T-helper 1 cell (primary cell): ENCODE measurements around the gene PSMD6.

Experiments used
- DNase-seq, 5 donors: peaks; one replicate each; pipeline ENCODE4 v3.0.0-alpha.2; 2012 to 2020
- total RNA-seq, 4 donors: gene quantifications; one replicate each; lab custom pipeline; 2026; lab: John Stamatoyannopoulos, UW

PSMD6 gene
- 74.2 to 103 (median 85.0) reads per million in 4 donors for total RNA-seq

DNA sequence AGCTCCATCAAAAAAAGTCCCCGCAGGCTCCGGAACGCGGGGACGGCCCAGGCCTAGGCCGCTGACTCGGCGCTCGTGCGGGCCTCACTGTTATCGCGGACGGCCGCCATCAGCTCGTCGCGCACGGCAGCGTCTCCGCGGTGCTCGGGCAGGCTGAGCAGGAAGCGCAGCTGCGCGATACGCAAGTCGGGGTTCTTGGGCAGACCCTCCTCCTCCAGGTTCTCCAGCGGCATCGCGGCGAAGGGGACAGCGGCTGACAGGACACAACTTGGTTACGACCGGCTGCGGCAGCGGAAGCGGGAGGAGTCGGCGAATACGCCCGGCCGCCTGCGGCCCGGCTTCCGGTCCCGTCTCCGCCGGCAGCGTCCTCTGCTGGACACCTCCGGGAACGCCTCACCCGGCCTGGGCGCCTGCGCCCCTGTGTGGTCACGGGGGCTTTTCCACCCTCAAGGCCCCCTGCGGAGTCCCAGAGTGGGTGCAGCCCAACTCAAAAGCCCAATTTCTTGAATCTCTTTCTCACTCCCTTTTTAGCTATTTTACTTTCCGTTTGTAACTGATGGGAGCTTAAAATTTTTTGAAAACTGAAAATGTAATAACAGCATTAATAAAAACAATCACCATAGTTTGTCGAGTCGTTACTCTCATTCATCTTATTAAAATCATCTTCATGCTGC is at the start of gene PSMD6:
Gene PSMD6, minus strand, starts transcription at position 308 of the 674 bp plus-strand sequence. Its CDS starts 75 bp downstream, at position 233.
- DNase-seq: peak; percentile 80 to 90 (median 86)

DNA sequence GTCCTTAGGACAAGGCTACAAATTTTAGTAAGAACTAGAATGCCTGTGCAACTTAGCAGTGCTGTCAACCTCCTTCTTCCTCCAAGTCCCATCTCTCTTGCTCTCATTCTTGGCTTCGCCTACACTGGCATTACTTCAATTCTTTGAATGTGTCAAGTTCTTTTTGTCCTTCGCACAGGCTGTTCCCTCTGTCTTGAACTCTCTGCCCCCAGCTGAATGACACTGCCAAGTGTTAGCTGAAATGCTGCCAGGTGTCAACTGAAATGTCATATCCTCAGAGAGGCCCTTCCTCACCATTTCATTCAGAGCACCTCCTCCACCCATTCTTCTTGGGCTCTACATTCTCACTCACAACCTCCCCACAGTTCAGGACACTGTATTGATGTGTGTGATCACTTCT is 48.8 kb upstream of the PSMD6 start:
- no peak for DNase-seq

DNA sequence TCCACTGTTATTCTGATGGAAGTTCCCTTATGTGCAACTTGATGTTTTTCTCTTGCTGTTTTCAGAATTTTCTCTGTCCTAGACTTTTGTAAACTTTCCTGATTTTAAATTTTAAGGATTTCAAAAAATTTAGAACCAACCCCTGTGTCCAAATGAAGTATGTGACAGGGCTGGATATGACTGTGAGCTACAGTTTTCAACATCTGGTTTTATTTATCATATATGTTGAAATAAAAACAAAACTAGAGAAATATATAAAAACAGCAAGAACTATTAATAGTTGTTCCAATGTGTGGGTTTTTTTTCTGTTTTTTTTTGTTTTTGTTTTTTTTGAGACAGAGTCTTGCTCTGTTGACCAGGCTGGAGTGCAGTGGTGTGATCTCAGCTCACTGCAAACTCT is 47.4 kb upstream of the PSMD6 start:
- no peak for DNase-seq

DNA sequence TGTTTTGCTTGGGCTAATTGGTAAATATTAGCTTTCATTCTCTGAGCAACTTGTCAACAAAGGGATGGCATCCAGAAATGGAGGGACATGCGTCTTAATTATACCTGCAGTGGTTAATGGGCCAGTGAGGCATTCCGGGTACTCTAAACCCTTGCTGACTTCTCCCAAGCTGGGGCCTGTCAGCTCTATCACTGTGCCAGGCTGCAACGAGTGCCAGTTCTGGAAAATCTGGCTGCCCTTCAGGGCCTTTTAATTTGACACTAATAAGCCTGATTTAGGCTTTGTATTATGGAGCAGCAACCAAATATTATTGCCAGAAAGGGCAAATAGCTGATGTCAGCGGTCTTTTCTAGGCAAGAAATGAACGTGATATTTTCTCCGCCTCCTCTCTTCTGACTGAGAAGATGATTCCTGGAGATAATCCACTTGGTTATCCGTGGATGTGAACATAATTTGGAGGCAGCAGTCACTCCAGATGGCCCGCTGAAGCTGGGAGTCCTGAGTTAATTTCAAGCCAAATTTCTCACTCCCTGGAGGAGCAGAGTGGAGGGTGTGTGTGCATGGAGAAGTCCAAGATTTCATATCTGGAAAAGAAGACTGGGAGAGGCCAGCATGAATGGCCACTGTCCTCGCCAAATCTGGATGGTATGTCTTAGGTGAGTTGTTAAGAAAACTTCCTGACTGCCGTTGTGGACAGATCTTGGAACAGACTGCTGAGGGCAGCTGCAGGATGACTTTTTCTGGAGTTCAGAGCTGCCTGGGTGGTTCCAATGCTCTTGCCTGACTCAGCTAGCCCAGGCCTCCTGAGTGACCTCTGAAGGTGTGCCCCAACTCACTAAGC is 44.4 kb upstream of the PSMD6 start:
- no peak for DNase-seq

DNA sequence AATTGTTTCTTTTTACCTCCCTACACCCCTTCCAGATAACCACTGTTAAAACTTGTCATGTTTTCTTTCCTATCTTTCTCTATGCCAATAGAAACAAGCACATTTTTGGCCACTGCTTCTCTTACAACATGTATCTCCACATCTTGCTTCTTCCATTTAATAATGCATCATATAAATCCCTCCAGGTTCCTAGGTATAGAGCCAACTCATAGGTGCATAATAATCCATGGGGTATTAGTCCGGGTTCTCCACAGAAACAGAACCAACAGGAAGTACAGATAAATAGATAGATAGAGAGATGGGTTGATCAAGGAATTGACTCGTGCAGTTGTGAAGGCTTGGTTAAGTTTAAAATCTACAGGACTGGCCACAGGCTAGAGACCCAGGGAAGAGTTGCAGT is 41.5 kb upstream of the PSMD6 start:
- no peak for DNase-seq

DNA sequence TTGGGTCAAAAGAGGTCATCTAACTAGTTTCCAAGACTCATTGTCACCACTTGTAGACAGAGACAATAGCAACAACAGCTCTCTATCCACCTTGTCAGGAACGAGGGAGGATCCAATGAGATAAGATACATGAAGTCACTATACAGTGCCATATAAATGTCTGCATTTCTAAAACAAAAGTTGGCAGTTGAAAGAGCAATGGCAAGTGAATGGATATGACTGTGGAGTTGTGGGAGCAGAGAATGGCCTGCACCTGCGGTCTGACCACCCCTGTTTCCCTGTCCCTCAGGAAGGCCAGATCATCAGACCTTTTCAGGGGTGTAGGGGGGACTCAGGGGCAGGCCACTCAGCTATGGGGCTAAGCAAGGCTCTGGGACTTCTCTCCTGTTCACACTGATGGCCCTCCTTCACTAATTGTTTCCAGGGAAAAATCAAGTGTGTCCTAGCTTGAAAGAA is 40.7 kb upstream of the PSMD6 start:
- no peak for DNase-seq

DNA sequence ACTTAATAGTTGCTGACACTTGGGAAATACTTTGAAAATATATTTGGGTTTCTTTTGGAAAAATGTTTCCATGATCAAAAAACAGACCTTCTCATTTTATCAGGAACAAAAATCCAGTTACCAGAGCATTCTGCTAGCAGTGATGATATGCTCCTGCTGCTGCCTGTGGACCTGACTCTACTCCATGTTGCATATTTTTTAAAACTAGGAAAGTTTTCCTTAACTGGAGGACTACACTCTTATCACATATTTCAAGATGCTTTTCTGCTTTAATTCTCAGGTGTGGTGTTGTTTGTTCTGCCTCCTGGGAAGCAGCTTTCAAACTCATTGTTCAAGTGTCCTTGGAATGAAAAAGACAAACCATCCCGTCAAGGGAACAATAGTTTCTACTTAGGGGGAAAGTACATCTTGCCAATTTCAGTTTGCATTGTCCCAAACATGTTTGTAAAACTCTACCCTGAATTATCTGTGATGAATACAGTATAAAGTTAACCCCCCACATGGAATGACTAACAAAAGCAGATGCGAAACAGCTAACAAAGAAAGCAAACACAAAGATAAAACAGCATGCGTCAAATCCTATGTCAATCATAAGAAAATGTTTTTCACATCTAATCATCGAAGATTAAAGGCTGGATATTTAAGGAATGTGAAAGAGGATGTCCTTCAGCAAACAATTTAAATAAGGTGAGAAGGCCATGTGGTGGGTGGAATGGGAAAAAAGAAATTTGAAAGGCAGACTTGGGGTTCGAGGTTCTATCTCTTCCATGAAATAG is 40.1 kb upstream of the PSMD6 start:
- no peak for DNase-seq

DNA sequence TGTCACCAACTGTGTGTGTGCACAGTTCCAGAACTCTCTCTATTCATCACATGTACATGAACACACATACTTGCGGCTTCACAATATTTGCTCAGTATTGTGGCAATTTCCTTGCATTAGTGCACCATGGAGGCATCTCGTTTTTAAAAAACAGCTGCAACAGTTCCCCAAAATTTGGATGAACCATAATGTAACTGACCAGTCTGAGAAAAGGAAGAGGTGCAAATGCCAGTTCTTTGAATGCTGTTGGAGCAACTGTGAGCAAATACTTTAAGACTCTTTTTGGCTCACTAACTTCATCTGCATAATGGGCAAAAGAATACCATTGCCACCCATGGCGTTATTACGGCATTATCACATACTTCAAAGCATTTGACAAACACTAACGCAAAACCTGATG is 38.3 kb upstream of the PSMD6 start:
- no peak for DNase-seq

DNA sequence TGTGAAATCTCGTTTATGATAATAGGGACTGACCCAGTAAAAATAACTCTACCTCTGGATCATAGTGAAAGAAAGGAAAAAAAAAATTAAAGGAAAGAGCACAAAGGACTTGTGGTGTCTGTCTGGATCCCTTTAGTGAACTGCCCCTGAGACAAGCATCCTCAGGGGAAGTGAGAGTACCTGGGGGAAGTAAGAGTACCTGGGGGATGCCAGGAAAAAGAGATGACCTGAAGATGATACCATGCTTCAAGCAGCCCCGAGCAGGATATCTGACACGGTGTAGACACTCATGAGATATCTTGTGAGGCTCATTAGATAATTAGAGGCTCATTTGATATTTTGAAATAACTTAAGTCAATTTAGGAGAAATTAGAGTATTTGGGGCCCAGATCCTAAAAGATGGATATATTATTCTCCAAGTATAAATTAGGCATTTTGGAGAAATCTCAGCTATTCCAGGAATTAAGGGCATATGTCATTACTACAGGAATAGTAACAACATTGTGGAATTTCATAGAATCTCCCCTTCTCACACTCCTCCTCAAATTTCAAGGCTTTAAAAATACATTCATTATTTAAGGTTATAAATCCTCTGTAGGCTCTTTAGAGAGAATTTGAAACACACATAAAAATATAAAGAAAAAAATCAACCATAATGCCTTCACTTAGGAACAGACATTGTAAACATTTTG is 36.3 kb upstream of the PSMD6 start:
- DNase-seq: no peak

DNA sequence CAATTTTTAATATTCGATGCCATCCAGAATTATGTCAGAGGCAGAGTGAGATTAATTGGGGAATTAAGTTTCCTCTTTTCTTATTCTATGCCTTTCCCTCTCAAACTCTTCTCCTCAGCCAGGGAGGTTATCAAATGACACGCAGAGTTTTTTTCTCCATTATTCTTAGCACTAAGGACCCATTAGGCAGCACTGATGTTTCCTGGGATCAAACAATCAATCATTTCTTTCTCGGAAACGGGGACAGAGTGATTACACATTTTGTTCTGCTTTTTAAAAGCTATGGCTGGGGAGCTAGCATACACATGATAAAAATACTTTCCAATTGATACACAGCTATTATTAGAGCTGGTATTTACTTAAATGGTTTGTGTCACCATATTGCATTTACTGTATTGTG is 35.3 kb upstream of the PSMD6 start:
- no peak for DNase-seq

DNA sequence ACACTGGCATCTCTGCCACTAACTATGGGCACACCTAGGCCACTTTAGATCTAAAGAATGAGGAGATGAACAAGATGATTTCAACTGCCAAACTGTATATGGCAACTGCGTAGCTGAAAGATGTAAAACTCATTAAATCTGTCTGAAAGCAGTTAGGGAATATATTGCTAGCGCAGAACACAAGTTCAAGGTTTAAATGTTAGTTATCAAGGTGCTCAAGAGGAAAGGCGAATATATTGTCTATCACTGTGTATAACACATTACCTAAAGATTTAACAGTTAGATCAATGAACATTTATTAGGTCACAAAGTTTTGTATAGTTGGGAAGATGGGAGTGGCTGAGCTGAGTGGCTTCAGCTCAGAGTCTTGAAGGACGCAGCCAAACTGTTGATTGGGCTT is 33.9 kb upstream of the PSMD6 start:
- no peak for DNase-seq

DNA sequence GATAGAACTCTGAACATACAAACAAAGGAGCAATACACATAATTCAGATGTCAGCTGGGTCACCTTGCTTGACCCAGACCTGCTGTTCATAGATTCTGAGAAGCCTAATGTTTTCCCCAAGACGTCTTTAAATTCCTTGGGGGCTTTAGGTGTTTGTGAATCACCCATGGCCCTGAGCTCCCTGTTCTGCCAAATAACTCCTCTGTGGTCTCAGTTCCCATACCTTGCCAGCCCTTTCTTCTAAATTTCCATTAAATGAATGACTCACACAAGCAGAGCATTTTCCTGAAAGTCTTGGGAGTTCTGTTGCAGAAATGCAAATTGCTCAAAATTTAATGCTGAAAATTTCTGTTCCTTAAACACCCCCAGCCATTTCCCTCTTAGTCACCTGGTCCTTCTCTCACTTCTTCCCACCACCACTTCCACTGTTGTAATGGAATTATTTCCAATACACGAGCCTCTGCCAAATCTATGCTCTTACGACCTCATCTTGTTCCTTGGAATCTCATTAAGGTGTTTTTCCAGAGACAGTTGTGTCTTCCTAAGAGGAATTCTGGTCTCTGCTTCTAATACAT is 33.4 kb upstream of the PSMD6 start:
- no peak for DNase-seq

DNA sequence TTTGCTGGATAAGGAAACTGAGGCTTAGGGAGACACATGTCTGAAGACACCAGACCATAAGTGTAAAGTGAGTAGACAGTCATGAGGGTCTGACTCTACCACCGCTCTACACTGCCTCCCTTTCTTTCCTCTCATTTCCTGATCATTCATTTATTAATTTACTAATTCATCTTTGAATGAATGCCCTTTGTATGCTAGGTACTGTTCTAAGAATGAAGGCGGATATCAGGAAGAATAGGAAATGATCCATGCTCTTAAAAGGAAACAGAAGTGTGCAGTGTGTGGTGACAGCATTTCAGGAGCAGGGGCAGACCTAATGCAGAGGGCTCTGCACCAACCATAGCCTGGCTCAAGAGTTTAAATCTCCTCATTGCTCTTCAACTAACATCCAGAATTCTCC is 31.8 kb upstream of the PSMD6 start:
- DNase-seq: no peak

DNA sequence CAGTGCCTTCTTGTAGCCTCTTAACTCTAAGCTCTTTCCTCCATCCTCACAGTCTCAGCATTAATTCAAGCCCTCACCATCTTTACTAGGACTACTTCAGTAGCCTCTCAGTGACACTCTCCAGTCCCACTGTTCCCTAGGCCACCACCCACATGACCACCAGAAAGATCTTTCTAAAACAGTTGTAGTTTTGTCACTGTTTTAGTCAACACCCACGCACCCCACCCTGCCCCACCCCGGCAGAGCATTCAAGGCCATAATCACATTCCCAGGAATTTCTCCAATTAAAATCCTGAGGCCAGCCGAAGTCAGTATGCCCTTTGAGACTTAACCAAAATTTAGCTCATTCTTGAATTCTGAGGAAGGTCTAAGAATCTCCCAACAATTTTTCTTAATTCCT is 31.2 kb upstream of the PSMD6 start:
- no peak for DNase-seq

DNA sequence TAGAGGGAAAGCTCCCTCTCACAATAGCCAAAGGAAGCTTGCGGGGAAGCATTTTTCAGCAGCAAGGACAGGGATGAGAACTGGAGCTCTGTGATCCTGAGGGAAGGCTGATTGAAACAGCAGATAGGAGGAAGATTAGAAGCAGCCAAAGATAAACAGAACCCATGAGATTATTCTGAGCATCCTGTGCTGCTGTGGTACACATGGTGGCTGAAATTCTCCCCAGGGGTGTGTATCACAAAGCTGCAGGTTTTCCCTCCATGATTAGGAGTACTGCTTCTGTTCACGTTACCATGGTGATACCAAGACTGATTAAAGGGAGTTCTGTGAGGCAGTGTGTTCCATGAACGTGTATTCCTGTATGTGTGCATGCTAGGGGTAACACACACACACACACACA is 30.3 kb upstream of the PSMD6 start:
- no peak for DNase-seq

DNA sequence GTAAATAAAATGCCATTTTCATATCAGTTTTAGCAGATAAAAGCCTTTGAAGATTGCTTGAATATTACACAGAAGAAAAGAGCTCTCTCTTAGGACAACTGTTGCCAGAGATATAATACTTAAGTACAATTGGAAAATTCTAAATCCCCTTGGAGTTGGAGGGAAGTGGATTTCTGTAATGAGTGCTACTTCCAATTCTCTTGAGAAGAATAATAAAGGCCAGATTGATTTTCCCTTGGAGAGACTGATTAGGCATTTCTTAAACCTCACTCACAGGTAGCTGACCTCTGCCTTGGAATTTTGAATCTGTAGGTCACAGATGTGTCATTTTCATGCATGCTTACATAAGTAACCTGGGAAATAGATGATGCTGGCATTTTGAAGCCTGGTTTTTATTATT is 29.8 kb upstream of the PSMD6 start:
- DNase-seq: no peak

DNA sequence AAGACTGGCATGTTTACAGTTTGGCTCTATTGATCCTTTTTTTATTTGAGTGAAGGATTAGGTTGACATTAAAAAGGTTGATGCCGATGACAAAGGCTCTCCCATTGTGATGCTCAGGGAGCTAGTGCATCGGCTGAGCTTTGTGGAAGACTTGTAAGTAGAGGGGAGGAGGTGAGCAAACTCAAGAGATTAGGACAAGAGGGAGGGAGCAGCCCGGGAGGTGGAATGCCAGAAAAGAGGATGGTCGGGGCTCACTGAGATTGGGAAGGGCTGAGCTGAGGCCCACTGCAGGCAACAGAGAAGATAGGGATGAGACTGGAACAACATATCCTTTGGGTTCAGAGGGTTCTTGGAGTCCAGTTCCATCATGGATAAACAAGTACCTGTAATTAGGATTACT is 26.5 kb upstream of the PSMD6 start:
- no peak for DNase-seq

DNA sequence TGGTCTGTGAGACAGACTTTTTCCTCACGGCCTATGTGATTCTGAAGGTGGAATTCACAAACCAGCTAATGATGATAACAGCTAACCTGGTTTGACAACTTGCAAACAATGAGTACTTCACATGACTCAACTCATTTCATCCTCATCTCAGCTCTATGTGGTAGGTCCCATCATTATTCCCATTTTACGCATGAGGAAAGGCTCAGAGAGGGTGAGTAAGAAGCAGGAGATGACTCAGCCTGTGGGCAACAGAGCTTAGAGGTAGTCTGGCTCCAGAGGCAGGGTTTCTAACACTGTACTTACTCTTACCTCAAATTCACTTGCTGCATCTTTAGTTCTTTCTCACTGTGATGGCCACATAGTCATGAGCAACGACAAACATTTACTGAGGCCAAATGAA is 25.8 kb upstream of the PSMD6 start:
- no peak for DNase-seq

DNA sequence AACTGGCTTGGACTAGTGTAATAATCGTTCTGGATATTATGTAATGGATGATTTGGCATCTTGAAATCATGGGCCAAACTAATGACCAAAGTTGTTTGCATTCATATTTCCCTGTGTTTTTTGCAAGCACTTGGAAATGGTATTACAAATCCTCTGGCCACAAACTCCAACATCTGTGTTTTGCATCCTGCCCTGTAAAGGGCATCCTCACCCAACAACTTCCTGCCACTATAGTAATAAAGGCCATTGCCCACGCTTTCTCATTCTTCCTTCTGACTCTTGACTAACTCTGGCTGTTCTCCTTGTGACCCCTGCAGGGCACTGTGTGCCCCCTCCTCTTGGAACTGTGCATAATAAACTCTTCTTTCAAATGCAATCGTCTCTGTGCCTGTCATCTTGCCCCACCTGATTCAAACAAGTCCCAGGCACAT is 25.4 kb upstream of the PSMD6 start:
- no peak for DNase-seq

DNA sequence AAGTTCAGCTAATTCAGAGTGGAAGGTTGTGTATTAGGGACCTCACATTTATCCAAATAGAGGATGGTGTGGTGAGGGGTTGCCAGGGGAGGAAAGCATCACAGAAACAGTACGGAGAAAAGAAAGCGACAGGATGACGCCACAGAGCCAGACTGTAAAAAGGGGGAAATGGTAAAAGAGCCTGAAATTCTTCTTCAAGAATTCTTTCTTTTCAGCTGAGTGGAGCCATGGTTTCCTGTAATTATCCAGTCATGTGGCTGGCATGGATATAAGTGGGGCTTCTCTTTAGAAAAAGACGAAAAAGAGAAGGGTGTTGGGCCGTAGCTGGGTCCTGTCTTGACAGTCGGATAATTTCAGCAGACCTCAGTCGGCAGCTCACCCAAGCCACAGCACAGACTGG is 24.5 kb upstream of the PSMD6 start:
- DNase-seq: no peak

DNA sequence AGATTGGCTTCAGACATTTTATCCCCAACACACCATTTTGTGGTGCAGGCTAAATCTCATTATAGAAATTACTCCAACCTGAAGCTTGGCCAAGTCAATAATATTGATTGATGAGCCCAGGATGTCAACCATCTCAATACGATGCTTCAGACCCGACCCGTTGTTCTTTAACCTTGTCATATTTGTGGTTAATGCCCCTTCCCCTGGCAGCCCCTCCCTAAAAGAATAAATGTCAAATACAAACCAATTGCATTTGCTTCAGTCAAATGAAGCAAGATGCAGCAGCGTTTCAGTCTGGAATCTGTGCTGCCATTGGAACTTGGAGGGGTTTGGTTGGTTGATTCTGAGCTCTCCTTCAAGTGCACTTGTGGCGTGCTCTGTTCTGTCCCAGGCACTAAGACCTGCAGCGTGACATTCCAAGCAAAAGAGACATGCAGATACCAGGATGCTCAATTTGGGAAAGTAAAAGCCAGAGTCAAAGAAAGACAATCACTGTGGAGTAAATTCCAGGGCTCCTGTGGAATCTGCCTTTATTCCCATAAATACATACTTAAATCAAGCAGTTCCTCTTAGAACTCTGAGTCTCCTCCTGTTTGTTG is 23.8 kb upstream of the PSMD6 start:
- DNase-seq: no peak

DNA sequence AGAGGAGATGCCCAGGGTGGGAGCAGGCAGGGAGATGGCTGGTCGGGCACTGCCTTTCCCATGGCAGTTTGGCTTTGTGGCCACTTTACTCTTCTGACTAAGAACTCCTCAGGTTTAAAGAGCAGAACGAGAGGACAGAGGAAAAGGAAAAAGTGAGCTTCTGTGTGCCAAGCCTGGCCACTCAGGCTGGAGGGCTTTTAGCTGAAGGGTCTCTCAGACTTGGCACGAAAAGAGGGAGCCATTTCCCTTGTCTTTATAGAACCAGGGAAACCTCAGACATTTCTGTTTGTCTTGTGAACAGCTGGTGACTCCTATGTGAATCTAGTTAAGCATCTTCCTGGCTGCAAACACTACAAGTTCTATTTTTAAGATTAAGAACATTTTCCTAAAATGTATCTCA is 23.3 kb upstream of the PSMD6 start:
- DNase-seq: no peak
